A549 (cell line): ENCODE results near the gene PACS2. TPM values are rescaled to one million over a fixed set of nuclear protein-coding genes. Genes with fewer than 3 reads are reported as not detected.

Source experiments
- ATAC-seq, 2 experiments: fragments of 200-7000 bp in 1 of 2; fragments of >200 bp in 1 of 2; cut with Nextera tagmentation in 1 of 2; cut with Tn5 transposase in 1 of 2; 3 replicates each; pipeline versions ENCODE4 v1.8.0 to v1.9.1; 2018 to 2020; ENCODE audit warnings: mild to moderate bottlenecking in 1 of 2, moderate library complexity in 1 of 2
- CTCF ChIA-PET: fragments of 300-600 bp; sonication (Branson Sonifier 250); formaldehyde crosslinking; extraction: SDS; loops from one replicate; lab custom pipeline; 2021; ENCODE audit warnings: antibody characterized with exemption, inconsistent platforms; lab: Yijun Ruan, JAX
- POLR2A ChIA-PET: fragments of 350-600 bp; formaldehyde crosslinking; extraction: SDS; loops from one replicate; lab custom pipeline; 2021; ENCODE audit warnings: antibody characterized with exemption, inconsistent platforms; lab: Yijun Ruan, JAX
- DNase-seq, 2 experiments: peaks; one replicate each; pipeline versions ENCODE4 v3.0.0 to v3.0.0-alpha.2; 2011 to 2016; ENCODE audit warnings: low read depth in 1 of 2, low spot score in 1 of 2
- FAIRE-seq: peaks from 2 replicates; lab custom pipeline; 2011; peaks lifted over from hg19 to GRCh38; lab: Jason Lieb, UNC
- H3K27ac ChIP-seq, 2 experiments: fragments of >200 bp; sonication (Bioruptor Twin); formaldehyde crosslinking; 3 replicates each; pipeline ENCODE4 v1.5.1; 2016 to 2017
- H3K4me1 ChIP-seq: fragments of >200 bp; sonication (Bioruptor Twin); formaldehyde crosslinking; 3 replicates; pipeline ENCODE4 v1.6.1; 2016
- H3K4me2 ChIP-seq: fragments of >200 bp; sonication (Bioruptor Twin); formaldehyde crosslinking; 3 replicates; pipeline ENCODE4 v1.6.1; 2016
- H3K4me3 ChIP-seq: fragments of >200 bp; sonication (Bioruptor Twin); formaldehyde crosslinking; 3 replicates; pipeline ENCODE4 v1.5.1; 2016
- H3K9me3 ChIP-seq: fragments of >200 bp; sonication (Bioruptor Twin); formaldehyde crosslinking; 3 replicates; pipeline ENCODE4 v1.6.1; 2016
- FOSB ChIP-seq: fragments of 250-450 bp; sonication (Bioruptor Pico); IDR thresholded peaks from 2 replicates; pipeline ENCODE4 v1.5.0; 2020; ENCODE audit warnings: mild to moderate bottlenecking, moderate library complexity
- HDAC2 ChIP-seq: fragments of 200-600 bp; sonication (generic); IDR thresholded peaks from 2 replicates; pipeline ENCODE4 v1.6.1; 2016
- HEYL ChIP-seq: fragments of 250-450 bp; sonication (Bioruptor Pico); IDR thresholded peaks from 2 replicates; pipeline ENCODE4 v1.8.0; 2021; ENCODE audit warnings: mild to moderate bottlenecking, moderate library complexity
- JUN ChIP-seq, 2 experiments: fragments of >200 bp; sonication (Bioruptor Twin); formaldehyde crosslinking; IDR thresholded peaks; 2 replicates in 1 of 2; 3 replicates in 1 of 2; pipeline ENCODE4 v1.6.1; 2016 to 2017
- KDM5A ChIP-seq: fragments of 200-600 bp; sonication (generic); IDR thresholded peaks from 2 replicates; pipeline ENCODE4 v1.6.1; 2016; ENCODE audit warnings: antibody characterized with exemption, mild to moderate bottlenecking
- MAZ ChIP-seq: fragments of 150-350 bp; IDR thresholded peaks from 2 replicates; pipeline ENCODE4 v1.6.1; 2014; ENCODE audit warnings: antibody characterized with exemption, low read depth, low read length, borderline replicate concordance
- MYC ChIP-seq: IDR thresholded peaks from 2 replicates; pipeline ENCODE4 v1.6.1; 2012; ENCODE audit warnings: mild to moderate bottlenecking, inconsistent platforms, low read length, improper control_type of control experiment, borderline replicate concordance
- NPAS2 ChIP-seq: fragments of 250-450 bp; sonication (Bioruptor Pico); IDR thresholded peaks from 2 replicates; pipeline ENCODE4 v1.8.0; 2022; ENCODE audit warnings: mild to moderate bottlenecking, moderate library complexity, borderline replicate concordance
- NR3C1 ChIP-seq: fragments of >200 bp; sonication (Bioruptor Twin); formaldehyde crosslinking; IDR thresholded peaks from 3 replicates; pipeline ENCODE4 v1.6.1; 2017
- ZFP36 ChIP-seq: fragments of 450-650 bp; IDR thresholded peaks from 2 replicates; pipeline ENCODE4 v1.6.1; 2014; ENCODE audit warnings: borderline replicate concordance; ENCODE audit not compliant: partially characterized antibody
- ZNF302 ChIP-seq: fragments of 250-450 bp; sonication (Bioruptor Pico); IDR thresholded peaks from 2 replicates; pipeline ENCODE4 v1.9.0; 2021; ENCODE audit warnings: inconsistent platforms, mild to moderate bottlenecking, moderate library complexity
- WGBS: methylation state at CpG from one replicate; pipeline ENCODE4 v1.1.6; 2017; ENCODE audit errors: missing lambda C conversion rate; 5-methylcytosine and 5-hydroxymethylcytosine counted together
- polyA plus RNA-seq, 4 experiments: library from polyadenylated mRNA; depleted of rRNA in 3 of 4; stranded (reverse); fragments of >200 nt; fragmentation: RNase III in 1 of 4; extraction: RNeasy Plus Mini Kit Qiagen cat#74134 plus additional on column Dnase treatment in 1 of 4; gene quantifications; 2 replicates in 3 of 4; 3 replicates in 1 of 4; pipeline ENCODE4 v1.2.3, GENCODE V29; 2011 to 2017
- TF ChIP-seq, protein P1 (sequence below): fragments of >200 bp; sonication (Bioruptor Twin); formaldehyde crosslinking; IDR thresholded peaks from 3 replicates; pipeline ENCODE4 v1.5.1; 2016
- TF ChIP-seq, protein P2 (sequence below): IDR thresholded peaks from 2 replicates; pipeline ENCODE4 v1.6.1; 2012
- TF ChIP-seq, protein P3 (sequence below): IDR thresholded peaks from 2 replicates; pipeline ENCODE4 v1.6.1; 2012; ENCODE audit warnings: low read depth, borderline replicate concordance
- TF ChIP-seq, protein P4 (sequence below): fragments of >200 bp; sonication (Bioruptor Twin); formaldehyde crosslinking; IDR thresholded peaks from 3 replicates; pipeline ENCODE4 v1.6.1; 2016

The PACS2 gene
- polyA plus RNA-seq, 2 of the 4 experiments (the other 2 are of a cell fraction): 11.9 to 24.5 TPM

DNA sequence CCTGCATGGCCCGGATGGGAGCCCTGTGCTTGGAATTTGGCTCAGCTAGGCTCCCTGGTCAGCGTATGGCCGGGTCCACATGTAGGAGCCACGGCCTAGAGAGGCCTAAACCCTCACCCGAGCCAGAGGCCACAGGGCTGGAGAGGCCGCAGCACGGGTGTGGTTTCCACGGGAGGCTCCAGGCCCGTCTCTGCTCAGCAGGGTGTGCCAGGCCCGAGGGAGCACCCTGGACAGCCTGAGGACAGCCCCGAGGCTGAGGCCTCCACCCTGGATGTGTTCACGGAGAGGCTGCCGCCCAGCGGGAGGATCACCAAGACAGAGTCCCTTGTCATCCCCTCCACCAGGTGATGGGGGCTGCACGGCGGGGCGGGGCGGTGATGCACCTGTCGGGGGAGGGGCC is 66.2 kb downstream of the PACS2 start:
- POLR2A ChIA-PET: no interaction called here
- DNase-seq (no peak), ATAC-seq (no peak), FAIRE-seq (no peak)
- no peaks in the 10 kb centered on the region for H3K9me3 ChIP-seq
- no peak overlapping the region for H3K4me2 ChIP-seq
- H3K4me3 ChIP-seq: no peak overlapping the region
- CTCF ChIA-PET: interaction anchor here (0.8 to 7.5 kb wide), 2 partner anchors 11 to 23 kb away, joined by 3 to 49 read pairs; no protein-coding TSS in a partner anchor
- TF ChIP-seq HDAC2 (no peak), HEYL (CRISPR knock-in tag) (no peak), NR3C1 (no peak), NPAS2 (CRISPR knock-in tag) (no peak), ZFP36 (no peak), MAZ (no peak), ZNF302 (CRISPR knock-in tag) (no peak), JUN (IDR thresholded peaks at IDR 0.05) (no peak), KDM5A (no peak)
- TF ChIP-seq, protein P1, sequence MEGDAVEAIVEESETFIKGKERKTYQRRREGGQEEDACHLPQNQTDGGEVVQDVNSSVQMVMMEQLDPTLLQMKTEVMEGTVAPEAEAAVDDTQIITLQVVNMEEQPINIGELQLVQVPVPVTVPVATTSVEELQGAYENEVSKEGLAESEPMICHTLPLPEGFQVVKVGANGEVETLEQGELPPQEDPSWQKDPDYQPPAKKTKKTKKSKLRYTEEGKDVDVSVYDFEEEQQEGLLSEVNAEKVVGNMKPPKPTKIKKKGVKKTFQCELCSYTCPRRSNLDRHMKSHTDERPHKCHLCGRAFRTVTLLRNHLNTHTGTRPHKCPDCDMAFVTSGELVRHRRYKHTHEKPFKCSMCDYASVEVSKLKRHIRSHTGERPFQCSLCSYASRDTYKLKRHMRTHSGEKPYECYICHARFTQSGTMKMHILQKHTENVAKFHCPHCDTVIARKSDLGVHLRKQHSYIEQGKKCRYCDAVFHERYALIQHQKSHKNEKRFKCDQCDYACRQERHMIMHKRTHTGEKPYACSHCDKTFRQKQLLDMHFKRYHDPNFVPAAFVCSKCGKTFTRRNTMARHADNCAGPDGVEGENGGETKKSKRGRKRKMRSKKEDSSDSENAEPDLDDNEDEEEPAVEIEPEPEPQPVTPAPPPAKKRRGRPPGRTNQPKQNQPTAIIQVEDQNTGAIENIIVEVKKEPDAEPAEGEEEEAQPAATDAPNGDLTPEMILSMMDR: no peak
- TF ChIP-seq, protein P2, sequence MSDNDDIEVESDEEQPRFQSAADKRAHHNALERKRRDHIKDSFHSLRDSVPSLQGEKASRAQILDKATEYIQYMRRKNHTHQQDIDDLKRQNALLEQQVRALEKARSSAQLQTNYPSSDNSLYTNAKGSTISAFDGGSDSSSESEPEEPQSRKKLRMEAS: no peak
- TF ChIP-seq, protein P3, sequence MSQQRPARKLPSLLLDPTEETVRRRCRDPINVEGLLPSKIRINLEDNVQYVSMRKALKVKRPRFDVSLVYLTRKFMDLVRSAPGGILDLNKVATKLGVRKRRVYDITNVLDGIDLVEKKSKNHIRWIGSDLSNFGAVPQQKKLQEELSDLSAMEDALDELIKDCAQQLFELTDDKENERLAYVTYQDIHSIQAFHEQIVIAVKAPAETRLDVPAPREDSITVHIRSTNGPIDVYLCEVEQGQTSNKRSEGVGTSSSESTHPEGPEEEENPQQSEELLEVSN: no peak
- WGBS: 73% methylated on average over 3 of the region's 19 CpGs
- H3K4me1 ChIP-seq: no peaks in the 10 kb centered on the region
- H3K27ac ChIP-seq: no peak overlapping the region

DNA sequence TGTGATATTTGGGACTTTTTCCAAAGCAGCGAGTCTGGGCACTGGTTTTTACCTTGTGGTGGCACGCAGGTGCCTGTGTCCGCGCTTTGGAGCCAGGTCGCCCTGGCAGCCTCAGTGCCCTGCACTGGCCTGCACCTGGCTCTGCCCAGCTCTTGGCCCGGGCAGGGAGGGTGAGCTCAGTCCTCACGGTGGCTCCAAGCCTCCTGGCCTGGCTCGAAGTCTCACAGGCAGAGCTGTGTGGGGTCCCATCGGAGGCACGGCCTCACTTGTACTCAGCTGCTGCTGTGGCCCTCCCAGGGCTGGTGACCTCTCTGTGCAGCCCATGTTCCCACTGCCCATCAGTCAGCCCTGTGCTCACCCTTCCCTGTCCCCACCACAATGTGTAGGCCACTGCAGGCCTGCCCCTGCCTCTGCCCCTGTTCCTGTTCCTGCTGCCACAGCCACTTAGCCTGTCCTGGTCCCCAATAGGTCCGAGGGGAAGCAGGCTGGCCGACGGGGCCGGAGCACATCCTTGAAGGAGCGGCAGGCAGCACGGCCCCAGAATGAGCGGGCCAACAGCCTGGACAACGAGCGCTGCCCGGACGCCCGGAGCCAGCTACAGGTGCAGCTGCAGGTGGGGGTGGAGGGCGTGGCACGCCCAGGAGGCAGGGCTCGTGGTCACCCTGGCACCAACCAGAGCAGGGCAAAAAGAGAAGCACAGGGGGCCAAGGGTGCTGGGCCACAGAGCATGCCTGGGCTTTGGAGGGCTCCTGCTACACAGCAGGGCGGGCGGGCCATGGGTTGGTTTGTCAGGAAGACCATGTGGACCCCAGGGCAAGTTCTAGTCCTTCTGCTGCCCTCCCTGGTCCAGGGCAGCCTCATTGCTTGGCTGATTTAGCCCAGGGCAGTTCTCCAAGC is 67.1 kb downstream of the PACS2 start:
- FAIRE-seq: no peak
- 98% methylated on average over 10 of the region's 27 CpGs for WGBS
- POLR2A ChIA-PET: no interaction called here
- no peak for TF ChIP-seq MAZ
- TF ChIP-seq, protein P3: no peak
- TF ChIP-seq, protein P4, sequence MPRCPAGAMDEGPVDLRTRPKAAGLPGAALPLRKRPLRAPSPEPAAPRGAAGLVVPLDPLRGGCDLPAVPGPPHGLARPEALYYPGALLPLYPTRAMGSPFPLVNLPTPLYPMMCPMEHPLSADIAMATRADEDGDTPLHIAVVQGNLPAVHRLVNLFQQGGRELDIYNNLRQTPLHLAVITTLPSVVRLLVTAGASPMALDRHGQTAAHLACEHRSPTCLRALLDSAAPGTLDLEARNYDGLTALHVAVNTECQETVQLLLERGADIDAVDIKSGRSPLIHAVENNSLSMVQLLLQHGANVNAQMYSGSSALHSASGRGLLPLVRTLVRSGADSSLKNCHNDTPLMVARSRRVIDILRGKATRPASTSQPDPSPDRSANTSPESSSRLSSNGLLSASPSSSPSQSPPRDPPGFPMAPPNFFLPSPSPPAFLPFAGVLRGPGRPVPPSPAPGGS: no peak
- TF ChIP-seq NR3C1: no peak
- no peak for TF ChIP-seq FOSB
- TF ChIP-seq, protein P1: no peak
- no peak for TF ChIP-seq MYC
- TF ChIP-seq, all 56 proteins: peak for 0
- Histone ChIP-seq H3K4me2 (no peak overlapping the region), H3K4me1 (no peaks in the 10 kb centered on the region), H3K27ac (no peak overlapping the region), H3K9me3 (no peaks in the 10 kb centered on the region), H3K4me3 (no peak overlapping the region)
- DNase-seq (no peak), ATAC-seq (no peak)
- CTCF ChIA-PET: interaction anchor here (0.8 to 7.5 kb wide), 4 partner anchors 12 to 147 kb away, joined by 3 to 49 read pairs (median 3); no protein-coding TSS in a partner anchor
